GF-D8 (cell line): Measurements from ENCODE around the gene LCE1C.

ENCODE experiments used
- DNase-seq: peaks from one replicate; lab custom pipeline; 2025; lab: John Stamatoyannopoulos, UW

Gene LCE1C

DNA sequence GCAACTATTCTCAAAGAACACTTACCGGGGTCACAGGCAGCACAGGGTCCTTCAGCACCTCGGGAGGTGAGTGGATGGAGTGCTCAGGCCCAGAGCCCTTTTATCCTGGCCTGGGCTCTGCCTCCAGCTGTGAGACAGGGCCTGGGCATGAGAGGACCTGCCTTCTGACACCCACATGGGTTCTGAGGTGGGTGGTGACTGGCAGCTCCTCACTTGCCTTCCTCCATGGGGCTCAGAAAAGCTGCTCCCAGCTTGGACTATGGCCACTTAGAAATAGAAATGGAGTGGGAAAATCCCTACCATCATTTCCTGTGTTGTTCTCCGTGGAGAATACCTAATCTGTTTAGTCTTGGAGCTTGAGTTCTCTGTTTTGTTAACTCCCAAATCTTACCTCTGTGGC, at the start of gene LCE1C:
Gene LCE1C, minus strand, starts transcription at position 76 of the 400 bp plus-strand sequence. CDS start 1,173 bp downstream, outside the sequence.
- no peak for DNase-seq

DNA sequence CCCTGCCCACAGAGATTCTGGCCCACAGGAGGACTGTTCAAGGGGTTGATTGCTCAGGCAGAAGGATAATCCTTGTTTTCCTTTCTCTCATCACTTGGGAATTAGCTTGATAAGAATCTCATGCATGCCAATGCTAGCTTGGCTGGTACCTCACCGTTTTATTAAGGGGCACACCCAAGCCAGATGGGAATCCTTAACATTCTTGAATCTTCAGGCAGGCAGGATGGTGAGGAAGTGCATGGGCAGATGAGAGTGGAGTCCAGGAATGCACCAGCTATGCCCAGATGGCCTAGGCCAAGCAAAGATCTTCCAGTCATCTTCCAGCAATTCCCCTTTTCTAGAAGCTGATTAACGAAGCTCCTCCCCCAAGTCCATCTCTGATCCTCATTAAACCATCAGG, 49.2 kb upstream of the LCE1C start:
- DNase-seq, result no peak

GRCh38 chr1:152842556-152842955, 36.1 kb upstream of the LCE1C start, which contains the start of gene LCE6A:
Gene LCE6A (plus strand): TSS chr1:152842856. CDS start chr1:152843521, 665 bp downstream.
- no peak for DNase-seq

GRCh38 chr1:152836870-152837269, 30.4 kb upstream of the LCE1C start:
- no peak for DNase-seq

GRCh38 chr1:152827173-152827572, 20.7 kb upstream of the LCE1C start, which contains the start of gene LCE1A:
Gene LCE1A (plus strand): TSS chr1:152827473. CDS start chr1:152827473, 0 bp downstream.
- DNase-seq, result no peak

DNA sequence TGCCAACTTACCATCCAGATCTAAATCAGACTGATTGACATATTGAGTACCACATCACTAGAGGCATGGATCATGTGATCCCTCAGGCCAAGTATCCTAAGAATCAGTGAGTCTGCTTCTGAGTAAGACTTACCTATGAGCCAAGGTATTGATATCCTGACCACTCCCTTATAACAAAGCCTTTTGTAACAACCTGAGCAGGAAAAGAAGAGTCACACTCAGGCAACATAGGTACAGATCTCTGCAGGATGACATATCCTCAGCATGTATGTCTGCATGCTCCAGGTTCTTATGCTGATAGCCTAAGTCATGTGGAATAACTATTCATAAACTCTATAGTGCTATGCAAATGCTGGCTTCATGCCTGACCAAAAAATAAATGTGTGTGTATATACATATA, 18.5 kb upstream of the LCE1C start:
- no peak for DNase-seq

DNA sequence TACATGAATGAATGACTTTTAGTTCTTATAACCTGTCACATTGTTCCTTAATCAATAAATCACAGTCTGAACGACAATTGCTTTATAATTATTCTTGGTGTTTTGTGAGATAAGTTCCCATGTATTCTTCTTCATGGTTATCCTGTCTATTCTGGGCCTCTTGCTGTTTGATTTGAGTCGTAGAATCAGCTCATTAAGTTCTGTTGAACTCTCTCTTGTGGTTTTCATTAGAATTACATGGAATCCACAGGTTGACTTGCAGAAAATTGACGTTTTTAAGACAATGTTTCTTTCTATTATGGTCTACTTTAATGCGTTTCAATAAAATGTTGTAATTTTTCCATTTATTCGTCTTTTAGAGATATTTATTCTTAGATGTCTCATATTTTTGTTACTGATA, 16.8 kb upstream of the LCE1C start:
- no peak for DNase-seq

DNA sequence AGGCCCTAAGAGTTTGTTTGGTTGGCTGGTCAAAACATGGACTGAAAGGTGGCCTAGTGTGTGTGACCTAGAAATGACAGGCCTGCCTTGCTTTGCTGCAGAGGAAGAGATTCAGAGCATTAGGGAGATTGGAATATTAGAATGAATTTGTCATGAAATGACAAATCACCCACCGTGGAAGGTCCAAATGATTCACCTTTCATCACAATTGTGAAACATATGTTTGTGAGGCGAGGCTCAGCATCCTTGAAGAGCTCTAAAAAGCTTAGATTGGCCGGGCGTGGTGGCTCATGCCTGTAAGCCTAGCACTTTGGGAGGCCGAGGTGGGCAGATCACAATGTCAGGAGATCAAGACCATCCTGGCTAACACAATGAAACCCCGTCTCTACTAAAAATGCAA, 10.9 kb upstream of the LCE1C start:
- DNase-seq, result no peak

- DNase-seq, result no peak
Measured at GRCh38 chr1:152811671-152812070, 5.2 kb upstream of the LCE1C start, which contains the start of gene LCE1B. Gene LCE1B (plus strand): TSS chr1:152811971. CDS start chr1:152812447, 476 bp downstream.

DNA sequence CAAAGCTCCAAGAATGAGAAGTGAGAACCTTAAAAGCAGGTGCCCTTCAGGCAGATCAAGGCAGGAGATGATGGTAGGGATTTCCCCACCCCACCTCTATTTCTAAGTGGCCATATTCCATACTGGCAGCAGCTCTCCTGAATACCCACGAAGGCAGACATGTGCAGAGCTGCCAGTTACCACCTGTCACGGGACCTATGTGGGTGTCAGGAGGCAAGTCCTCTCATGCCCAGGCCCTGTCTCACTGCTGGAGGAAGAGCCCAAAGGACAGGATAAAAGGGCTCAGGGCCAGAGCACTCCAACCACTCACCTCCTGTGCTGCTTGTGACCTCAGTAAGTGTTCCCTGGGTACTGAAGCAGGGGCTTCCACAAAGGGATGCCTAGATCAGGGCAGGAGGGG, 4.6 kb upstream of the LCE1C start:
- DNase-seq, result no peak

DNA sequence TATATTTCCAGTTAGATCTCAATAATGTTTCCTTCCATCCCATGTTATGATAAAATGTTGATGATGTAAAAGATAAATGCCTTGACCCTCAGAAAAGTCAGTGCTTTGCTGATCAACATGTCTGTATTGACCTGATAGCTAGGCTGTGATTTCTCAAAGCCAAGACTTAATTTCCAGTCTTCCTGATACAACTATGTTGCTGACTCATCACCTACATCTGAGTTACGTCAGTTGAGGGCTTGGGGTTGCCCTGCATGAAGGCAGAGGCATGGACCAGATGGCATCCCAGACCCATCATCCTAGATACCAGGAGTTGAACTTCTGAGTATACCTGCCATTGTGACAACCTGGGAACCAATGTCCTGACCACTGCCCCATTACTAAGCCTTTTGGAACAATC, 5.1 kb downstream of the LCE1C start:
- no peak for DNase-seq

GRCh38 chr1:152796421-152796820, 10.0 kb downstream of the LCE1C start, which contains the start of gene LCE1D:
Gene LCE1D (plus strand): TSS chr1:152796721. CDS start chr1:152797795, 1,074 bp downstream.
- DNase-seq, result no peak

GRCh38 chr1:152795686-152796085, 10.8 kb downstream of the LCE1C start:
- DNase-seq, result no peak

- DNase-seq, result no peak
Measured at GRCh38 chr1:152786077-152786476, 20.4 kb downstream of the LCE1C start, which contains the start of gene LCE1E. Gene LCE1E (plus strand): TSS chr1:152786257. CDS start chr1:152787300, 1,043 bp downstream.

DNA sequence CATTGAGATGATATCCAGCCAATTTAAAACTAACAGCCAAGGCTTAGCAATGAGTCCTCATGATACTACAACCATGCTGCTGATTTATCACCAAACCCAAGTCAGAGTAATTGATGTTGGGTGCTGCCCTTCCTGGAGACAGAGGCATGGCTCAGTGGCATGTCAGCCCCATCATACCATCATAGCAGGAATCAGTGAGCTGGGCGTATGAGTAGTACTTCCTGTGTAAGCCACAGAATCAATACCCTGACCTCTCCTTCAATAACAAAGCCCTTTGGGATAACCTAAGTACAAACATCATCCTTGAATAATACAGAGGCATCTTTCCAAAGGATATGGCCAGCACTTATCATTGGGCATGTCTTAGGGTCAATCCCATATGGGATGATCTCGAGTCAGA, 23.4 kb downstream of the LCE1C start:
- DNase-seq, result no peak

- DNase-seq, result no peak
Measured at GRCh38 chr1:152777510-152778137, 28.8 kb downstream of the LCE1C start.

GRCh38 chr1:152776361-152776760, 30.1 kb downstream of the LCE1C start:
- DNase-seq, result no peak

GRCh38 chr1:152774875-152775274, 31.6 kb downstream of the LCE1C start, which contains the start of gene LCE1F:
Gene LCE1F (plus strand): TSS chr1:152775140. CDS start chr1:152776372, 1,232 bp downstream.
- DNase-seq, result no peak

DNA sequence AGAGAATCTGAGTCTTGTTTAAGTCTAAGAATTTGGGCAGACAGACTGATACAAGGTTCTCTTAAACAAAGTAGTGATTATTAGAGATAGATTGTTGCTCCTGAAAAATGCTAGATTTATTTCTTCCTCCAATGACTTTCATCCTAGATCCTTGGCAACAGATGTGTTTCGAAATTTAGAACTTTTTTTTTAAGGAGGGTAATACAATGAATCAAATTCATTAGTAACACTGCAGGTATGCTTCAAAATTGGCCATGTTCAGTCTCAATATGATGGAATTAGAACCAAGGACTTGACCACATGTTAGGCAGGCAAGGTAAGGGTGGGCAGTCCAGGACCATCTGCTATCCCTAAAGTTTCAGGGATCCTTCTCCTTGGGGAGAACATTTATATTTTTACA, 36.0 kb downstream of the LCE1C start:
- DNase-seq, result no peak

DNA sequence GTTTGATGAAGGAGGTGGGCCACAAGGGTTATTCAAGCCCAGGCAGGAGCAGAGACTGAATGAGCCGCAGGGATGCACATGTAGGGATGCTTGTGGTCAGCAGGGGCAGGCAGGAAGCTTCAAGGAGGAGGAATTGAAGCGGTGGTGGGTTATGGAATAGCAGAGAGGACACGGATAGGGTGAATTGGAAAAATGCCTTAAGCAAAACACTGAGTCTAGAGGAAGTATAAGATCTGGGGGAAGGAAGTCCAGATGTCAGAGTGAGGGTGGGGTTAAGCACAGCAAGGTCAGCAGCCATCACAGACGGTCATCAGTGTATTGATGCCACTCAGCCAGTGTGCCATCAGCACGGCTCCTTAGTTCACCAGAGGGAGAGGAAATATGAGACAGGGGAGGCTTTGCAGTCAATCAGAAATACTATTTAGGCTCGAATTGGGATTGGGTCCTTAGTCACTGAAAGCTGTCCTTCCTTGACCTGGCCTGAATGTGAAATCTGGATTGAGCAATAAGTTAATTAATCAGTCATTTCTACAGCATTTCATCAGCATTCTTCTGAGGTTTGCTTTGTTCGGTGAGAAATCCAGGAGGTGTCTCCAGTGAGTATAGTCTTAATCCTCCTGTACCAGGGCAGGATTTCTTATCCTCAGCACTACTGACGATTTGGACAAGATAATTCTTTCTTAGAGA, 37.5 kb downstream of the LCE1C start:
- no peak for DNase-seq

DNA sequence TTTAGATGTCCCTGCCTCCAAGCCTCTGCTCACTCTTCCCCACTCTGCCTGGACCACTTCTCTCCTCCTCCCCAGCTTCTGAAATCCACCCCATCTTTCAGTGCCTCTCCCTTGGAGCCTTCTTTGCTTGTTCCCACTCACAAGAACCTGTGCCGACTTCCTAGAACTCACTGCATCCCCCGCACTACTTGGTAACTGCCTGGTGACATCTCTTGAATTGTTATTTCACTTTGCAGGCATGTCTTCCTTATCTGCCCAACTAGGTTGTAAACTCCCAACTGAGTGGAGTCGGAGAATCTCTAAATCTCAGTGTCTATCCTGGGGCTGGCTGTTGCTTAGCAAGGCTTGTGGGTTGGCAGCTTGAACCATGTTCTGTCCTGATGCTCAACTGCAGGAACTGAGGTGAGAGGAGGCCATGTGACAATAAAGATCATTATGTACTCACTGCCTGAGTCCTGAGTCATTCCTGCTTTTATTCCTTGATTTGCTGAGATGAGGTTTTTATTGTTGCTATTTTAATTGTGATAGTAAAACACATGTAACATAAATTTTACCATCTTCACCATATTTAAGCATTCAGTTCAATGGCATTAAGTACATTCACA, 44.7 kb downstream of the LCE1C start:
- no peak for DNase-seq

- no peak for DNase-seq
Measured at GRCh38 chr1:152760551-152761190, 45.8 kb downstream of the LCE1C start.
